GM19438 (cell line): Measurements from ENCODE around the gene SNX11.
"Not testable (repeated sequence)": the region's sequence is repeated elsewhere in the genome, so short reads cannot be mapped to it uniquely, and the experiment has no call there.

Experiments
- ATAC-seq: cut with Tn5 transposase; IDR thresholded peaks from one replicate; pipeline ENCODE4 v1.9.1; 2021; ENCODE audit warnings: low read depth; ENCODE audit not compliant: unreplicated experiment

Gene SNX11, protein sequence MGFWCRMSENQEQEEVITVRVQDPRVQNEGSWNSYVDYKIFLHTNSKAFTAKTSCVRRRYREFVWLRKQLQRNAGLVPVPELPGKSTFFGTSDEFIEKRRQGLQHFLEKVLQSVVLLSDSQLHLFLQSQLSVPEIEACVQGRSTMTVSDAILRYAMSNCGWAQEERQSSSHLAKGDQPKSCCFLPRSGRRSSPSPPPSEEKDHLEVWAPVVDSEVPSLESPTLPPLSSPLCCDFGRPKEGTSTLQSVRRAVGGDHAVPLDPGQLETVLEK

DNA sequence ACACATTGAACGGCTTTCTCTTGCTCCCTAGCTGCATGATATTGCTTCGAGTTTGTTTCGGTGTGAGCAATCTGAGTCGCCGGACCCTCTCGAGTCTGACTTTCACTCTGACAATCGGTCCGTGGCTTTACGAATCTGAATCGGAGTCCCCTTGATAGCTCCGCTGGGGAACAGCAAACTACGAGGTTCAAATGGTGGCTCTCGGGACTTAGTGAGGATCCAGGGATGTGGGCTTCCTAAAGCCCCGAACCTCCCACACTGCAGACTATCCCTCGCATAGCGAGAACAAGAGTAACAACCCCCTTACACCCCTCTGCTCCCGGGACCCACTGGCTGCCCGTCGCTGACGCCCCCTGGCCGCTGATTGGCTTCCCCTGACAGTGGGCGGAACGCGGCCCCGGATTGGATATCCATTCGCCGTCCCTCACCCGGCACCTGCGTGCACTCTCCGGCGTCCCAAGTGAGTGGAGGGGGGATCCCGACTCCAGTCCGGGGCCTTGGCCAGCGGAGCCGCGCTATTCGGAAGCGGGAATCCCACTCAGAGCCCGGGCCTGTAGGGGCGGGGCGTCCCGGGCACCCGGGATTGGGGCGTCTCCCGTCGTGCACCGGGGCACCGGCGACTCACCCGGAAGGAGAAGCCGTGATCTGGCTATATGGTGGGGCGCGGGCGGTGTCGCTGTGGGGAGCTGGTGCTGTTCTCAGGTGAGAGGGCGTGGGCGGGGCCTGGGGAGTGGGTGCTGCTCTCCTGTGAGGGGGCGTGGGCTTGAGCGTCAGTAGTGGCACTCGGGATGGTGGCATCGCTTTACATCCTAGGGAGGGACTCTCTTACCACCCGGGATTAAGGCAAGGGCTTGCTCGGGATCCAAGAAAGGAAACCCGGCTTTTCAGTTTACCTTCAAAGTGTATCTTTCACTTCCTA, at the start of gene SNX11:
SNX11 (plus strand) TSS at position 630 of the 919 bp plus-strand sequence. CDS start 4,278 bp downstream, outside the sequence.
- ATAC-seq: peak; percentile 79

DNA sequence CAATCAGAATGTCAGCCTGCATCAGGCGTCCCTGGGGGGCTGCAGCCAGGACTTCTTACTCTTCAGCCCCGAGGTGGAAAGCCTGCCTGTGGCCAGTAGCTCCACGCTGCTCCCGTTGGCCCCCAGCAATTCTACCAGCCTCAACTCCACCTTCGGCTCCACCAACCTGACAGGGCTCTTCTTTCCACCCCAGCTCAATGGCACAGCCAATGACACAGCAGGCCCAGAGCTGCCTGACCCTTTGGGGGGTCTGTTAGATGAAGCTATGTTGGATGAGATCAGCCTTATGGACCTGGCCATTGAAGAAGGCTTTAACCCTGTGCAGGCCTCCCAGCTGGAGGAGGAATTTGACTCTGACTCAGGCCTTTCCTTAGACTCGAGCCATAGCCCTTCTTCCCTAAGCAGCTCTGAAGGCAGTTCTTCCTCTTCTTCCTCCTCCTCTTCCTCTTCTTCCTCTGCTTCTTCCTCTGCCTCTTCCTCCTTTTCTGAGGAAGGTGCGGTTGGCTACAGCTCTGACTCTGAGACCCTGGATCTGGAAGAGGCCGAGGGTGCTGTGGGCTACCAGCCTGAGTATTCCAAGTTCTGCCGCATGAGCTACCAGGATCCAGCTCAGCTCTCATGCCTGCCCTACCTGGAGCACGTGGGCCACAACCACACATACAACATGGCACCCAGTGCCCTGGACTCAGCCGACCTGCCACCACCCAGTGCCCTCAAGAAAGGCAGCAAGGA, 49.0 kb upstream of the SNX11 start:
- ATAC-seq: no peak

DNA sequence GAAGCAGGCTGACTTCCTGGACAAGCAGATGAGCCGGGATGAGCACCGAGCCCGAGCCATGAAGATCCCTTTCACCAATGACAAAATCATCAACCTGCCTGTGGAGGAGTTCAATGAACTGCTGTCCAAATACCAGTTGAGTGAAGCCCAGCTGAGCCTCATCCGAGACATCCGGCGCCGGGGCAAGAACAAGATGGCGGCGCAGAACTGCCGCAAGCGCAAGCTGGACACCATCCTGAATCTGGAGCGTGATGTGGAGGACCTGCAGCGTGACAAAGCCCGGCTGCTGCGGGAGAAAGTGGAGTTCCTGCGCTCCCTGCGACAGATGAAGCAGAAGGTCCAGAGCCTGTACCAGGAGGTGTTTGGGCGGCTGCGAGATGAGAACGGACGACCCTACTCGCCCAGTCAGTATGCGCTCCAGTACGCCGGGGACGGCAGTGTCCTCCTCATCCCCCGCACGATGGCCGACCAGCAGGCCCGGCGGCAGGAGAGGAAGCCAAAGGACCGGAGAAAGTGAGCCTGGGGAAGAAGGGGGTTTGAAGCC, 48.4 kb upstream of the SNX11 start:
- ATAC-seq: no peak

DNA sequence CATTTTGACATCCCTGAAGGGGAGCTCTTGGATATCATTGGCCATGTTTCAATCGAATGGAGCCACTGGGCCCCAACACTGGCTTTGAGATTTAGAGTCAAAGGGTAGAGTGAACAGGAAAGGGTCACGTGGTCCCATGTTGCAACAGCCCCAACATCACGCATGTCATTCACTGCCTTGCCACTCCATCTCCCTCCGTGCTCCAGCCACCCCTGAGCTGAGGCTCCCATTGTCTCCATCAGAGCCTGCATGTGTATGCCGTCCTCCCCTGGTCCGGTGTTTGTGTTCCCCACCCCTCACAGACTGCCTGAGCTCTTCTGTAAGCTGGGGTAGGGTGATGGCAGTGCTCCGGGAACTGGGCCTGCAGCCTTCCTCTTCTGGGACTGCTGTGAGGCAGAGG, 47.3 kb upstream of the SNX11 start:
- ATAC-seq: no peak

DNA sequence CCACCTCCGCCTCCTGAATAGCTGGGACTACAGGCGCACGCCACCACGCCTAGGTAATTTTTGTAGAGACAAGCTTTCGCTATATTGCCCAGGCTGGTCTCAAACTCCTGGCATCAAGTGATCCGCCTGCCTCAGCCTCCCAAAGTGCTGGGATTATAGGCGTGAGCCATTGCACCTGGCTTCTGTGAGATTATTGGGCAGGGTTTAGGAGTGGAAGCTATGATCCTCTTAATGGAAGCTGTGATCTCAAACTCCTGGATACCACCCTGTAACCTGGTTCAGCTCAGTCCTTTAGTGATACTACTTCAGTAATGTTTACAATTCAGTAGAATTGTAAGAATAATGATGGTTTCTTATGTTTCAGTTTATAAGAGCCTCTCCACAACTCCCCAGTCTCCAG, 45.3 kb upstream of the SNX11 start:
- ATAC-seq: no peak

DNA sequence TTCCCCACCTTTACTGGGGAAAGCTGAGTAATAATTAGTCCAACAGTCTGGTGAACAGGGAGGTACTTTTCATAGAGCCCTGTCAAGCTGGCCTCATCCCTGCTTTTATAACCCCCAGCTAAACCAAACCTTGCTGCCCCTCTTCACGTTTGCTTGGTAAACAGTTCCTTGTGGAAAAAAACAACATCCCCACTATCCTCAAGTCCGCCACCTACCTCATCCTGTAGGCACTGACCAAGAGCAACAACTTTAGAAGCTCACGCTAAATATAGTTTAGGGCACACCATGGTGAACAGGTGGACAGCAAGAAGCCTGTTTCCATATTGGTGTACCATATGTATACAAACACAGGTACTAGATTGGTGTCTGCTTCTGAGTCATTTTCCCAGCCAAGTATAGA, 42.9 kb upstream of the SNX11 start:
- no peak for ATAC-seq

DNA sequence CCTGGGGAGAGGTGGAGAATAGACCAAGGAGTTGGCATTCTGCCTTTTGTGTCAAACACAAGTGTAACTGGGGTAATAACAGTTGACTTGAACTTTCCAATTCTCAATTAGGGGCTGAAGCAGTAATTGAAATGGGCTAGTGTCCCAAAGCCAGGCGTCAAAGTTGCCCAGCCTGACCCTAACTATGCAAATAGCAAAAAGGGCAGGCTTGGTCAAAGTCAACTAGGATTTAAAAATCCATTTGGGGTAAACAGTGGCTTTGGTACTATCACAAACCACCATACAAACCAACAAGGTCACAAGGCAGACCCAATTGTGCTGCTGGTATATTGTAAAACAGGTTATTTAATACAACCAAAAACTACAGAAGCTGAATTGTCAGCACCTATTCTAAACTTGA, 41.4 kb upstream of the SNX11 start:
- ATAC-seq: no peak

DNA sequence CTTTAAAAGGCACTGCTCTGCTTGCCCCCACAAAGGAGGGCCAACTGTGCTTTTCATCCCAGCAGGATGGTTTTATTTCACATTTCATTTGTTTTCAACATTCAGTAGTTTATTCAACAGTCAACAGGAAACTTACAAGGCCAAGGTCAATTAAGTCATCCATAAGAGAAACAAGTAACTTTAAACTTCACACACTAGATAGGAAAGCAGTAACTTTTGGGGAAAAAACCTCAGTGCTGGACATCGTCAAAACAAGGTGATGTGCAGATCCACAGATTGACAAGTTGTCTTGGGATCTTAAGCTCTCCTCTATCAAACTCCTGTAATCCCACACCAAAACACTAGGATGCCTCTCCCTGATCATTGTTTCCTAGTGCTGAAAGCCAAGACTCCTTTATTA, 40.9 kb upstream of the SNX11 start:
- no peak for ATAC-seq

DNA sequence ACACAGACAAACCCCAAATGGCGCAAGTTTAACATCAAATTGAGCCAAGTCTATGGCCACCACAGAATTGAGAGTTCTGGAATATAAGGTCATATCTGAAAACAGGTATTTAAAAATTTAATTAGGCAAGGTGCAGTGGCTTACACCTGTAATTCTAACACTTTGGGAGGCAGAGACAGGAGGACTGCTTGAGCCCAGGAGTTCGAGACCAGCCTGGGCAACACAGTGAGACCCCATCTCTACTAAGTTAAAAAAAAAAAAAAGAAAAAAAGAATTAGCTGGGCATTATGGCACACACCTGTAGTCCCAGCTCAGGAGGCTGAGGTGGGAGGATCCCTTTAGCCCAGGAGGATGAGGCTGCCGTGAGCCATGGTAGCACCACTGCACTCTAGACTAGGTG, 40.3 kb upstream of the SNX11 start:
- ATAC-seq: no peak

DNA sequence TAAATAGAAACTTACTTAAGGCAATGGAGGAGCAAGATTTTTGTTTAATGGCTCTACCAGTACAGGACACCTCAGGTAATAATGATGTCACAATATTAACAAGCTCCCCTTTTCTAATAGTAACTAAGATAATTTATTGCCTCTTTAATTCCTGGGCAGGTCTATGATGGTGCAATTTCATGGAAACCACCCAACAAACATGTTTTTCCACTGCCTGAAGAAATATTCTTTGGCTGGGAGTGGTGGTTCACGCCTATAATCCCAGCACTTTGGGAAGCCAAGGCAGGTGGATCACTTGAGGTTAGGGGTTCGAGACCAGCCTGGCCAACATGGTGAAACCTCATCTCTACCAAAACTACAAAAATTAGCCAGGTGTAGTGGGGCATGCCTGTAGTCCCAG, 39.8 kb upstream of the SNX11 start:
- ATAC-seq: not testable (repeated sequence)

DNA sequence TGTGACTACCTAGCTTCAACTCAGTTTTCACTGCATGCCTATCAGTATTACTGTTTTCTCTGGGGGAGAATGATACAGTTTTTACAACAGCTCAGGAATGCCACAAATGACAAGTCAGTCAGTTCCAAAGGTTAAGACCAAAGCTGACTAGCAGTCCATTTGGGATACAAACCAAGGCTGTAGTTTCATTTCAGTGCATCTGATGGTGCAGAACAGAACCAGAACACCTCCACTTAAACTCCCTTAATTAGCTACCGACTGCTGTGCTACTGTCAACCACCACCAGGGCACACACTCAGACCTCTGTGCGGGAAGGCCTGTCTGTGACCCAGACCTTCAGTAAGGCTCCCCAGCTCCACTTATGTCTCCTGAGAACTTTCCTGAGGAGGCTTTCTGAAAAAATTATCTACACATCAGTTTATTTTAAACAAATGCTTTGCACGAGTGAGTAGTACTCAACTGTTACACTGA, 39.0 kb upstream of the SNX11 start:
- no peak for ATAC-seq

DNA sequence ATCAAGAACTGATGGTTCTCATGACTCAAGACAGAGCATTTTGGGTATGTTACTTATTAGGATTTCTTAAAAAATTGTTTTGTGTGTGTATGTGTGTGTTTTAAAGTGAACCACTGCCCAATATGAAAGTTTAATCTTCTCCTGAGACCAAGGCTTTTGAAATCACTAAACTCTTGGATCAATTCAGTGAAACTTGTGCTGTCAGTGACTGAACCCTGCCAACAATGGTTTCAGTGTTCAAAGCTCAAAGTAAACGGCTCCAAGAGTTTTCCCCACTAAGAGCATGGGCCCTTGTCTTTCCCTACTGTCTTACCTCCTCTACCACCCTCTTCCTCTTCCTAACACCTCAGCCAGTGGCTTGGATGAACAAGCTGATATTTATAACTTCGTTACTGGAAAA, 37.4 kb upstream of the SNX11 start:
- no peak for ATAC-seq

DNA sequence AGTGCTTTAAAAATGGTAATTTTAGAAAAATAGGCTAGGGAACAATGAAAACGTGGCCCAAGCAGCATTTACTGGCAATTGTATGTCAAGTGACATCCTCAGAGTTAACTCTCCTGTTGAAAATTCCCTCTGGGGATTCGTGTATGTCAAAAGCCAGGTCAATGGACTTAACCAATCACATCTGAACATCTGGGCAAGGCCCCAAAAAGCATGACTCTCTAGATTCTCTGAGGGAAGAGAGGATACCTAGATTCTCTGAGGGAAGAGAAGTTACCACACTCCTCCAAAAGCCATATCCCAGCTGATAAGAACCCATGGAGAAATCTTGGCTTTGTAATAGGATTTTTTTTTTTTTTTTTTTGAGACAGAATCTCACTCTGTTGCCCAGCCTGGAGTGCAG, 35.9 kb upstream of the SNX11 start:
- no peak for ATAC-seq

DNA sequence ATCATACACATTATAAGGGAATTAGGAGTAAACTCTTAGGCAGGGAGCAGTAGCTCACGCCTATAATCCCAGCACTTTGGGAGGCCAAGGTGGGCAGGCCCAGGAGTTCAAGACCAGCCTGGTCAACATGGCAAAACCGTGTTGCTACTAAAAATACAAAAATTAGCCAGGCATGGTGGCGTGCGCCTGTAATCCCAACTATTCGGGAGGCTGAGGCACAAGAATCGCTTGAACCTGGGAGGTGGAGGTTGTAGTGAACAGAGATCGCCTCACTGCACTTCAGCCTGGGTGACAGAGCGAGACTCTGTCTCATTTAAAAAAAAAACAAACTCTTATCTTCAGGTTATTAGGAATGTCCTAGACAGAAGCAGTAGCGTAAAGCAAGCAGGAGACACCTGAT, 34.8 kb upstream of the SNX11 start:
- ATAC-seq: not testable (repeated sequence)

DNA sequence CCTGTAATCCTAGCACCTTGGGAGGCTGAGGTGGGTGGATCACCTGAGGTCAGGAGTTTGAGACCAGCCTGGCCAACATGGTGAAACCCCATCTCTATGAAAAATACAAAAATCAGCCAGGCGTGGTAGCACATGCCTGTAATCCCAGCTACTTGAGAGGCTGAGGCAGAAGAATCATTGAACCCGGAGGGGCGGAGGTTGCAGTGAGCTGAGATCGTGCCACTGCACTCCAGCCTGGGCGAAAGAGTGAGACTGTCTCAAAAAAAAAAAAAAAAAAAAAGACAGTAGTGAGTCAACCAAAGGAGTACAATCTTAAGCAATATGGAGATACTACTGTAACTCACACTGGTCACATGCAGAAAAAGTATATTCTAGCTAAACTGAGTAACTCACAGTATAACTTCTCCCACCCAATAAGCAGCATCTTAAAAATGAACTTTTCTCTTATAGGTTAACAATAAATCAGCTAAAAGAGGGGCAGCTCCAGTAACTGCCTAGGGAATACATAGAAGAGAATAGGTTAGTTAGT, 33.9 kb upstream of the SNX11 start:
- not testable (repeated sequence) for ATAC-seq

DNA sequence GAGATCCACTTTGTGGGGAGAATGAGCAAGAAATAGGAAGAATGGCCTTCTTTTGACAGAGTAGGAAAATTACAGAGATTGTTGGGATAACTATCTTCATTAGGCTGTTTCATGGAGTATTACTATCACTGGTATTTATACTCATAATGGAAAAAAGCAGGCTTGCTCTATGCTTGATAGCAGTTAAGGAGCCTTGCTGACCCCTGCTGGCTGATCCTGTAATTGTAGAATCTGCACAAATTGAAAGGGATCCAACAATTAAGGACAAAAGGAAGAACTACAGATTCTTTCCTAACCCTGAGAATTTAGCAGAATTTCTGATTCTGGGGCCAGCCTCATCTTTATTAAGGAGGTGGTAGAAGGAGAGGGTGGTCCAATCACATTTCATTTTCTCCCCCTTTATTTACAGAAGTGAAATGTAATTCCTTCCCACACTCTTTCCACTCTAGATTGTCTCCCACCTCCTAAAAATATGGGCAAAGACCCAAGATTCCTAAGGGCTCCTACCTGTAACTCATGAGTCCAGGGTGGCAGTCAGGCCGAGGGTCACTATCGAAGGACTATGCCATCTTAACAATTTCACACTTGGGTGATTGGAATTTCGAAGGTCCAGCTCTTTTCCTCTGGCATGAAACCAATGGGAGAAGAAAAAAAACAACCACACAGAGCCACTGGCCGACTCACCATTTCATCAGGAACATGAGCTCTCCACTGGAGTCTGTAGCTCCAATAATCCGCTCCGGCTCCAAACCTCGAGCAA, 33.1 kb upstream of the SNX11 start:
- no peak for ATAC-seq

DNA sequence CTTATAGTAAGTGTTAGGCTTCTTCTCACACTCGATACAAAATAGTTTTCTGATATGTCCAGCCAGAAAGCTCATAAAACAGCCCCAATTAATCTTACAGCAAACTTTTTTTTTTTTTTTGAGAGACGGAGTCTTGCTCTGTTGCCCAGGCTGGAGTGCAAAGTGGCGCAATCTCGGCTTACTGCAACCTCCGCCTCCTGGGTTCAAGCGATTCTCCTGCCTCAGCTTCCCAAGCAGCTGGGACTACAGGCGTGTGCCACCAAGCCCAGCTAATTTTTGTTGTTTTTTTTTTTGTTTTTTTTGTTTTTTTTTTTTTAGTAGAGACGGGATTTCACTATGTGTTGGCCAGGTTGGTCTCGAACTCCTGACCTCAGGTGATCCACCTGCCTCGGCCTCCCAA, 30.4 kb upstream of the SNX11 start:
- ATAC-seq: not testable (repeated sequence)

DNA sequence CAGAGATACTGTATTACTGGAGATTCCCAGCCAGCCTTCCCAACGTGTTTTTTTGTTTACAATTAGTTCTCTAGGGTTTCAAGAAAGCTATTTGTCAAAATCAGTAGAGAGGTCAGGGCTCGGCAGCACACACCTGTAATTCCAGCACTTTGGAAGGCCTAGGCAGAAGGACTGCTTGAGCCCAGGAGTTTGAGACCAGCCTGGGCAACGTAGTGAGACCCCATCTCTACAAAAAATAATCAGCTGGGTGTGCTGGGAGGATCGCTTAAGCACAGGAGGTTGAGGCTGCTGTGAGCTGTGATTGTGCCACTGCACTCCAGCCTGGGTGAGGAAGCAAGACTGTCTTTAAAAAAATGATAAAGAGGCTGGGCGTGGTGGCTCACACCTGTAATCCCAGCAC, 25.7 kb upstream of the SNX11 start:
- no peak for ATAC-seq

DNA sequence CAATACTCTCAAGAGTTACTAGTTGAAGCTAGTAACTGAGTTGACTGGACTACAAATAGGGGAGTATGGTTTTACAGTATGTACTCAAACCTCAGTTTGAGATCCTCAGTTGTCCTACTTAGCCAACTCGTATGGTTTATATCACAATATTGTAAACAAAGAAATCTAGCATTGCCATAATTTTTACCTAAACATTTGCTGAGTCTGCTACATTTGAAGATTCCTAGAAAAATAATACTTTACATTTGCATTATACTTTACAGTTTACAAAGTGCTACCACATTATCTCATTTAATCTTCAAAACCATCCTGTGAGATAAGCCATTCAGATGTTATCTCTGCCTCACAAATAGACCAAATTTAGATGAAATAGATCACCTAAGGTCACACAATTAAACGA, 22.6 kb upstream of the SNX11 start:
- ATAC-seq: no peak
